K562 (cell line): ENCODE data around the gene ARL10. TPM values are rescaled to one million over a fixed set of nuclear protein-coding genes. Genes with fewer than 3 reads are reported as not detected.

Source experiments
- ASH1L ChIP-seq: fragments of 450-650 bp; IDR thresholded peaks from 2 replicates; pipeline ENCODE4 v1.6.1; 2018; ENCODE audit warnings: borderline replicate concordance, mild to moderate bottlenecking, low read depth; ENCODE audit not compliant: partially characterized antibody
- CUX1 ChIP-seq: fragments of 200-800 bp; sonication (Bioruptor generic); IDR thresholded peaks from 2 replicates; pipeline ENCODE4 v1.6.1; 2016; ENCODE audit warnings: missing genetic modification characterization, missing compliant biosample characterization
- HDGF ChIP-seq: fragments of 450-650 bp; IDR thresholded peaks from 2 replicates; pipeline ENCODE4 v1.6.1; 2016
- KLF1 ChIP-seq: fragments of 450-650 bp; IDR thresholded peaks from 2 replicates; pipeline ENCODE4 v1.6.1; 2016; ENCODE audit warnings: missing genetic modification characterization, missing compliant biosample characterization
- MBD1 ChIP-seq: fragments of 250-450 bp; sonication (Bioruptor Pico); IDR thresholded peaks from 2 replicates; pipeline ENCODE4 v1.8.0; 2022; ENCODE audit warnings: inconsistent platforms
- NCOA1 ChIP-seq: fragments of 450-650 bp; IDR thresholded peaks from 2 replicates; pipeline ENCODE4 v1.6.1; 2016; ENCODE audit warnings: low read depth
- NFRKB ChIP-seq: fragments of 450-650 bp; IDR thresholded peaks from 2 replicates; pipeline ENCODE4 v1.6.1; 2016; ENCODE audit warnings: low read depth
- NONO ChIP-seq, 2 experiments: fragments of 200-400 bp in 1 of 2; fragments of 450-650 bp in 1 of 2; formaldehyde crosslinking in 1 of 2; IDR thresholded peaks; 2 replicates each; pipeline ENCODE4 v1.6.1; 2017; ENCODE audit warnings: low read depth in 2 of 2, mild to moderate bottlenecking in 2 of 2, moderate library complexity in 2 of 2, low read length in 1 of 2
- OTX1 ChIP-seq: fragments of 450-650 bp; formaldehyde crosslinking; IDR thresholded peaks from 2 replicates; pipeline ENCODE4 v1.4.0; 2022; ENCODE audit warnings: mild to moderate bottlenecking
- PRDM10 ChIP-seq: fragments of 450-650 bp; IDR thresholded peaks from 2 replicates; pipeline ENCODE4 v1.6.1; 2018; ENCODE audit not compliant: partially characterized antibody
- SMAD1 ChIP-seq: fragments of 150-350 bp; IDR thresholded peaks from 2 replicates; pipeline ENCODE4 v1.6.1; 2014; ENCODE audit warnings: low read length, low read depth; ENCODE audit not compliant: partially characterized antibody
- TARDBP ChIP-seq: fragments of 450-650 bp; IDR thresholded peaks from 2 replicates; pipeline ENCODE4 v1.6.1; 2016
- YY1 ChIP-seq, 3 experiments: IDR thresholded peaks; 2 replicates each; pipeline ENCODE4 v1.6.1; 2011; ENCODE audit warnings: low read length in 2 of 3, mild to moderate bottlenecking in 2 of 3, moderate library complexity in 2 of 3, borderline replicate concordance in 1 of 3, control low read depth in 1 of 3, low read depth in 1 of 3; ENCODE audit not compliant: insufficient read depth in 3 of 3, insufficient replicate concordance in 2 of 3, control insufficient read depth in 1 of 3, insufficient read length in 1 of 3; ENCODE audit errors: extremely low read depth in 1 of 3
- ZFPM2 ChIP-seq: fragments of 250-450 bp; sonication (Bioruptor Pico); IDR thresholded peaks from 2 replicates; pipeline ENCODE4 v1.5.1; 2022; ENCODE audit warnings: mild to moderate bottlenecking
- ZNF384 ChIP-seq: IDR thresholded peaks from 2 replicates; pipeline ENCODE4 v1.6.1; 2012; ENCODE audit warnings: low read depth, low read length, improper control_type of control experiment
- ZNF778 ChIP-seq: fragments of 450-650 bp; formaldehyde crosslinking; IDR thresholded peaks from 2 replicates; pipeline ENCODE4 v1.4.0; 2020; ENCODE audit warnings: mild to moderate bottlenecking, moderate library complexity
- ZNF79 ChIP-seq: fragments of 250-450 bp; sonication (Bioruptor Pico); IDR thresholded peaks from 2 replicates; pipeline ENCODE4 v1.4.0; 2020; ENCODE audit warnings: low read depth, mild to moderate bottlenecking, moderate library complexity
- polyA plus RNA-seq, 8 experiments: library from polyadenylated mRNA; depleted of rRNA in 4 of 8; stranded (reverse) in 5 of 8; unstranded in 3 of 8; fragments of >200 nt; fragmentation: Nextera tagmentation in 2 of 8; fragmentation: Illumina TruSeq in 1 of 8; extraction: Ambion mirVana in 2 of 8; extraction: Trizol in 1 of 8; gene quantifications; 2 replicates each; pipeline versions ENCODE4 v1.2.1 to v1.2.3, GENCODE V29; 2011 to 2014; ENCODE audit warnings: inconsistent platforms in 1 of 8, missing spikeins in 1 of 8
- total RNA-seq, 7 experiments: library from RNA; depleted of rRNA in 6 of 7; stranded (reverse); fragments of >200 nt in 6 of 7; fragmentation: Illumina TruSeq in 2 of 7; extraction: Trizol in 2 of 7; gene quantifications; 2 replicates each; pipeline versions ENCODE4 v1.2.1 to v1.2.3, GENCODE V29; 2011 to 2021; ENCODE audit warnings: low replicate concordance in 1 of 7

The ARL10 gene
- total and polyA plus RNA-seq, 9 of the 15 experiments (the other 6 are each of a cell fraction or from before 2014, with no cell fraction given): under 0.01 to 0.40 (median 0.34) TPM; not detected in 3

- no peak for TF ChIP-seq CUX1
- TF ChIP-seq PRDM10: peak; percentile 63
- peak; percentile 36; the same call in 1 of the 2 replicates for TF ChIP-seq KLF1 (tag)
- TF ChIP-seq YY1 (IDR thresholded peaks at IDR 0.05; ENCODE audit: borderline replicate concordance in 1 of 3, control insufficient read depth in 1 of 3, extremely low read depth in 1 of 3, insufficient read depth in 3 of 3, insufficient read length in 1 of 3, insufficient replicate concordance in 2 of 3, low read depth in 1 of 3, low read length in 2 of 3): peak in 2 of 3 experiments; percentile 35 to 54
- peak; percentile 99 for TF ChIP-seq NCOA1
- peak; percentile 72 for TF ChIP-seq ASH1L
- TF ChIP-seq ZNF384: 0 out of 2 replicates have a peak, but pooled peaks have one; percentile 9
- no peak for TF ChIP-seq ZNF79
- TF ChIP-seq SMAD1: peak; percentile 67
- TF ChIP-seq NONO (IDR thresholded peaks at IDR 0.05; ENCODE audit: low read depth in 2 of 2, low read length in 1 of 2): no peak
- no peak for TF ChIP-seq ZNF778
- TF ChIP-seq NFRKB: peak; percentile 97
- TF ChIP-seq HDGF: no peak
- no peak for TF ChIP-seq MBD1
- peak; percentile 58; the same call in 1 of the 2 replicates for TF ChIP-seq TARDBP
- TF ChIP-seq OTX1 (CRISPR knock-in tag): peak; percentile 66; the same call in 1 of the 2 replicates
- no peak; the same call in 1 of the 2 replicates for TF ChIP-seq ZFPM2 (CRISPR knock-in tag)
Measured at GRCh38 chr5:176388444-176389134, 23.3 kb downstream of the ARL10 start, which contains the start of the genes HIGD2A and NOP16 (continued).
